GM12873 (cell line): ENCODE measurements around the gene HGF.

Experiments
- TF ChIP-seq, protein P1 (sequence below): IDR thresholded peaks from 2 replicates; pipeline ENCODE4 v1.5.1; 2012; ENCODE audit warnings: low read depth, mild to moderate bottlenecking, moderate library complexity, low read length, control low read depth; ENCODE audit not compliant: insufficient read depth; ENCODE audit errors: missing control alignments

The HGF gene

DNA sequence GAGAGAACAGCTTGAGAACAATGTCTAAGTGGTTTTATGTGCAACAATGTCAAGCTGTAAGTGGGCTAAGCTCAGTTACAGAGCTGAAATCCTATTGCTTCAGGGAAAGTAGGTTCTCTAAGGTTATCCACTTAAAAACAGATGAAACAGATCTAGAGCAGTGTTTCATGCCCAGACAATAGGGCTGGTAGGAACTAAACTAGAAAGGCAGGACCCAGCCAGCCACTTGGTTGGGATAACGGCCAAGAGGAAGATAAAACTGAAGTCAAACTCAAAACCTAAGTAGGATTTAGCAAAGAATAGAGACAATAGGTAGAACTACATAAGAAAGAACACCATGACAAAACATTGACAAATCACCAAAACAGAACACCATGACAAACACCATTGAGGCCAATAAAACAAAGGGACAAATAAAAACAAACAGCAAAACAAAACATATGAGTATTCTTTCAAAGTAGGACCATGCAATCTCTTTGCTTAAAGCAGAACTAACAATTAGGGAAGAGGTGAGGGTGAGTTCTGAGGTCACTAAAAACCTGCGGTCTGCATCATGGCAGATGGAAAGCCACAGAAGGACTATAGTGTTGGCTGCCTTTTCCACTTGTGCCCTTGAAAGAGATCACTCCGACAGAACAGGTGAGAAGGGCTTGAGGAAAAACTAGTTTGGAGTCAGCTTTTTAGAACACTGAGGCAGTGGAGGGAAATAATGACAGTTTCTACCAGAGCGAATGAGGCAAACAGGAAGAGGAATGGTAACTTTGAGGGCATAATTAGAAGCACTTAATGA, 81.0 kb downstream of the HGF start:
- TF ChIP-seq, protein P1, sequence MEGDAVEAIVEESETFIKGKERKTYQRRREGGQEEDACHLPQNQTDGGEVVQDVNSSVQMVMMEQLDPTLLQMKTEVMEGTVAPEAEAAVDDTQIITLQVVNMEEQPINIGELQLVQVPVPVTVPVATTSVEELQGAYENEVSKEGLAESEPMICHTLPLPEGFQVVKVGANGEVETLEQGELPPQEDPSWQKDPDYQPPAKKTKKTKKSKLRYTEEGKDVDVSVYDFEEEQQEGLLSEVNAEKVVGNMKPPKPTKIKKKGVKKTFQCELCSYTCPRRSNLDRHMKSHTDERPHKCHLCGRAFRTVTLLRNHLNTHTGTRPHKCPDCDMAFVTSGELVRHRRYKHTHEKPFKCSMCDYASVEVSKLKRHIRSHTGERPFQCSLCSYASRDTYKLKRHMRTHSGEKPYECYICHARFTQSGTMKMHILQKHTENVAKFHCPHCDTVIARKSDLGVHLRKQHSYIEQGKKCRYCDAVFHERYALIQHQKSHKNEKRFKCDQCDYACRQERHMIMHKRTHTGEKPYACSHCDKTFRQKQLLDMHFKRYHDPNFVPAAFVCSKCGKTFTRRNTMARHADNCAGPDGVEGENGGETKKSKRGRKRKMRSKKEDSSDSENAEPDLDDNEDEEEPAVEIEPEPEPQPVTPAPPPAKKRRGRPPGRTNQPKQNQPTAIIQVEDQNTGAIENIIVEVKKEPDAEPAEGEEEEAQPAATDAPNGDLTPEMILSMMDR = no peak

DNA sequence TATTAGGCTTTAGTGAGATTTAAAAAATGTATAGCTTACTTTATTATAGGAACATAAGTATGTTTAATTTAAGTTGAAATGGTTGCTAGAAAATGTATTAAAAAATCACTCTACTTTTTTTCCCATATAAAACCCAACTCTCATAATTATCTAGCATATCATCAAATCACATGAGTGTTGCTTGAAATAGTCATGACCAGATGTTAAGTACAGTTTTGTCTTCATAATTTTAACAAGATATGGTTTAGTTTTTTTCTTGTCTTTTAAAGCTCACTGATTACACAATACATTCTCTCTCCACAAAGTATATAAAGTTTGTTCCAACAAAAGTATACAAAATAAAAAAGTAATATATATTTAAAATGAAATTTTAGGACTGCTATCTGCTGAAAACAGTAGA, 82.8 kb downstream of the HGF start:
- TF ChIP-seq, protein P1 = no peak

DNA sequence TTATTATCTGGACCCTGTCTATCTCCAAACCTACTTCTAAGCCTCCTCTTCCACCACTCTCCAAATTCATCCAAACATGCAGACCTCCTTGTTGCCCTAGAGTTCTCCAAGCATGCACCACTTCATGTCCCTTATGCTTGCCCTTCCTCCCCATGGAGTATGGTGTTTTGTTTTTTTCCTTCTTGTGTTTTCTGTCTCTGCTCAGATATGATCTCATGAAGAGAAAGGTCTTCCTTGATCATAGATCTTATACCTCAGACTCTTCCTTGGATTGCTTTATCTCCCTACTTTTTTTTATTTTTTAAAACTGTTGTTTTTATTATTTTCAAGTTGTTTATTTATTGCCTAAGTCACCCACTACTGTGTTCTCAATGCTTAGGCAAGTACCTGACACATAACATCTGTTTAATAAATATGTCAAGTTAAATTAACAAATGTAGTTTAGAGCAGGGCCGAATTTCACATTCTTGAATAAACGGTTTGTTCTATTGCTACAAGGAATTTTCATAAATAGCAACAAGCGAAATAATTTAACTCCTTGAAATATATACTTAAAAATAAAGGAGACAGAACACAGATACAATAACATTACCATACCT, 84.5 kb downstream of the HGF start:
- TF ChIP-seq, protein P1 = no peak

DNA sequence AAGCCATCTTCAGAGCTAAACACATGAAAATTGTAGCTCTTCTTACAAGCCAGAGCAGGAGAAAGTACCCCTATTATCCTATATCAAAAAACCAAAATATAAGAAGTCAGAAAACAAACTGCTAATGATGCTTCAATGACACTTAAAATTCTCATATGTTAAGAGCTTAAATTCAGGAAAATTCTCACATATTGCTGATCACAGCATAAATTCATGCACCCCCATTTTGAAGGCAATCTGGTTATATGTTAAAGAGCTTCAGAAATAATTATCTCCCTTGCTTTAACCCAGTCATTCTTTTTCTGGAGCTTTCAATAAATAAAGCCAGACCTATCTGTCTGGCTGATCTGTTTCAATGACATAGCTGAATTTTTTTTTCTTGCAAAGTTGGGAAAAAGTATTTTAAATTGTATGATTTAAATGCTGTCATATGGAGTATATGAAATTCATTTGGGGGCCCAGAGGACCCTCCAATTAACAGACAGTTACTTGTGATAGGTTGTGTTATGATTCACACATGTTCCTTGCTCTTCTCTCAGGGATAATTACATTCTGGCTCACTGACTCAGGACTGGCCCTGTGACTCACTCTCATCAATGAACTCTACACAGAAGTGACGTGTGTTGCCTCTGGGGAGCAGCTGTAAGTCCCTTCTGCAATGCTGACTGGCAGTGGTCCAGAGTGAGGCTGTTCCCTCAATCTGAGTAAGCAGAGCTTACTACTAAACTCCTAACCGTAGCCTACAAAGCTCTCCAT, 85.2 kb downstream of the HGF start:
- TF ChIP-seq, protein P1 = no peak

DNA sequence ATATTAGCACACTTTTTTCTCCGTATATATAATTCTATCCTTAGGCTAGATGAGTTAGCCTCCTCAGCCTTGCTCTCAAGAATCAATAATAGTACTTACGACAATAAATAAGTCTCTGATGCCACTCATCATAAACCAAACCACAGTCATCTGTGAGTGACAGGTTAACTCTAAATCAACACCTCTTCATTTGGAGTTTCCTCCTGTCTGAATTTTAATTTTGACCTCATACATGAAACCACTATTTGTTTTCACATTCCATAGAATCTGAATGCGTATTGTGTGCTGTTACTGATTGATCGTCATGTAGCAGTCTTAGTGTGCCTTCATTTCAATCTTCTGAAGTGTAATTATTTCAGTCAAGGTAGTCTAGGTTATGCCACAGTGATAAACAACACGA, 85.8 kb downstream of the HGF start:
- TF ChIP-seq, protein P1 = no peak

DNA sequence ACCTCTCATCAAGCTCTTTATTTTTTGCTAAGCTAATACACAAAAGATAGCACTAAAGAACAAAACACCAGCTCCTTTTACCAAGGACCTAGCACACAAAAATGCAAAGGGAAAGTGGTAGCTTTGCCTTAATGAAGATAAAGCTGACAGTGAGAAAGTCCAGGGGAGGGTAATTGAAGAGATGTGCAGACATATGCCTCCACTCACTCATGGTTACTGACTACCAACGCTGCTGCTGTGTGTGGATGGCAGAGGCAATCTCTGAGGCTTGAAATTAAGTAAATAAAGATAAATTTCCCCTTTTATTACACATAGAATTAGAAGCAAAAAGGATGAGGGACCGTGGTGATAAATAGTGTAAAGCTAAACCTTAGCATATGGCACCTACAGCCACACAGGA, 87.0 kb downstream of the HGF start:
- TF ChIP-seq, protein P1 = no peak

DNA sequence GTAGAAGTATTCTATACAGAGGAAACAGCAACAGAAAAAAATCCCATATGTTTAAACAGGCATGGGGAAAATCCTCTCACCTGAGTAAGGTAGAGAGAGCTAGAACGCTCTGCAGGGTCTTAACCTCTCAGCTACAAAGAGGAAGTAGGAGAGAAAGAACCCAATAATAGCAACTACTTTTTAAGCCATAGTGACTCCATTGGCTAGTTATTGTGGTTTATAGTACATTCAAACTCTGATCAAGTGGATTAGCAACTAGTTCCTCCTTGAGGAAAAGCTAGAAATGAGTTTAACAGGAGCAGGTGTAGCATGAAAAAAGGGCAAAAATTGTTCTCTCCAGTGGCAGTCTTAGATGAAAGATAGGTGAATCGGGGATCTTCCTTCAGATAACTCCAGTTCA, 89.7 kb downstream of the HGF start:
- TF ChIP-seq, protein P1 = no peak
